Eye (tissue), 1 donor: Measurements from ENCODE around the gene KIAA0825.

Experiments used
- DNase-seq: peaks from one replicate; pipeline ENCODE4 v3.0.0-alpha.2; 2015

KIAA0825 gene

DNA sequence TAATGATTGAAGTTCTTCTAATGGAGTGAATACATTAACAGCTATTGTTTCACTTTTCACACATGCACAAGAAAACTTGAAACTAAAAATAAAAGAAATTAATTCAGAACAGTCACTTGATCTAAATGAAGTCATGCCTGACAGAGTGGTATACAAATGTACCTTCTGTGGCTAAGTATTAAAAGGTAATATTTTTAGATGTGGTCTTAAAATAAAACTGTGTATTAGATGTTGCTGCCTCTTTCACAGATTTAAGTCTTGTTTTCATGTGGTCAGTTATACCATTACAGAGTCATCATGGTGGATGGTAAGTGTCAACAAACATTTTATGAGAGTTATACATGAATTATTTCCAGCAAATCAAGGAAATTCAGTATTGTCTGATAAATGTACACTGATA is 47.0 kb downstream of the KIAA0825 start:
- DNase-seq = no peak

DNA sequence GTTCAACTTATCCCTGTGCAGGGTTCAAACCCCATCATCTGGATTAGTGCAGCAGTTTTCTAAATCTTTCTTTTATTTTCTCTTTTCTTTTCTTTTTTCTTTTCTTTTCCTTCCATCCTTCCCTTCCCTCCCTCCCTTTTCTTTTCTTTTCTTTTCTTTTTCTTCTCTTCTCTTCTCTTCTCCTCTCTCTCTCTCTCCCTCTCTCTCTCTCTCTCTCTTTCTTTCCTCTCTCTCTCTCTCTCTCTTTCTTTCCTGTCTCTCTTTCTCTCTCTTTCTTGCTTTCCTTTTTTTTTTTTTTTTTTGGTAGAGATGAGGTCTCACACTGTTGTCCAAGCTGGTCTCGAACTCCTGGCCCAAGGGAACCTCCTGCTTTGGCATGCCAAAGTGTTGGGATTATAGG is 53.6 kb downstream of the KIAA0825 start:
- DNase-seq = no peak

DNA sequence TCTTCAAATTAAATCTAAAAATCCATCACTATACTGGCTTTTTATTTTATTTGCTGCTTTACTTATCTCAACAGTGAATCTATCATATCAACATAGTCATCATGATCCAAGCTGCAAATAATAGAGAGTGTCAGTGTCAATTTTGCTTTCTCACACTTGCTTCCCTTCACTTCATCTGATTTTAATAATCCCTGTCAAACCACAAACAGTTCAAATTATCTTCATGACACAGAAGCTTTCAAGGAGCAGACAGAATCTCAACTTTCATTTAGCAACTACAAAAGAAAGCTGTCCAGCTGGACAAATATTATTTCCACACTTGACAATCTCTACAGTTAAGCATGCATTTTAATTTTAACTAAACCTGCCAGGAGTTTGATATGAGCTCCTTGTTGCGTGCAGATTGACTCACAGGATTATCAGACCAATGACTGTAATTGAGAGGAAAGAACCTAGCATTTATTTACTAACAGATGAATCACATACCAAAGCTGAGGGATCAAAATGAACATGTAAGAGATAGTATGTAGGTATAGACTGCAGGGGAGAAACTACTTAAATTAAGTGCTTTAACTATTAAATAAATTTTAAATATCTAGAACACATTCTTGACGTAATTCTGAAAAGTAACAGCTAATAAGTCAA is 56.0 kb downstream of the KIAA0825 start:
- DNase-seq = peak; percentile 49

DNA sequence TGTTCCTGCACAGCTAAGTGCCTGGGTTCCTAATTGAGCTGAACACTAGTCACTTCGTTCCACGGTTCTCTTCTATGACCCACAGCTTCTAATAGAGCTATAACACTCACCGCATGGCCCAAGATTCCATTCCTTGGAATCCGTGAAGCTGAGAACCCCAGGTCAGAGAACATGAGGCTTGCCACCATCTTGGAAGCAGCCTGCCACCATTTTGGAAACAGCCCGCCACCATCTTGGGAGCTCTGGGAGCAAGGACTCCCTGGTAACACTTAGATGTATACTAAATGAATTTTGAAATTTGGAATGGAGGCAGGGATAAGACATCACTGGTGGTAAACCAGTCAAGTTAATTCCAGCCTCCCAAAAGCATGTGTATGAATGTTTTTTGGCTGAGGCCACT is 60.4 kb downstream of the KIAA0825 start:
- no peak for DNase-seq

DNA sequence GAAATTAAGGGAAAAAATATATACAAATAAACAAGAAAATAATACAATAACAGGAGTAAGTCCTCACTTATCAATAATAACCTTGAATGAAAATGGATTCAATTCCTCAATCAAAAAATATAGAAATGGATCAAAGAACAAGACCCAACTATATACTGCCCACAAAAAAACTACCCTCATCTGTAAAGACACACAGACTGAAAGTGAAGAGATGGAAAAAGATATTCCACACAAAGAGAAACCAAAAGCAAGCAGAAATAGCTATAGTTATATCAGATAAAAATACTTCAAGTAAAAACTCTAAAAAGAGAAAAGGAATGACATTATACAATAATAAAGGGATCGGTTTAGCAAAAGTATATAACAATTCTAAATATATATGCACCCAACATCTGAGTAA is 66.5 kb downstream of the KIAA0825 start:
- no peak for DNase-seq

DNA sequence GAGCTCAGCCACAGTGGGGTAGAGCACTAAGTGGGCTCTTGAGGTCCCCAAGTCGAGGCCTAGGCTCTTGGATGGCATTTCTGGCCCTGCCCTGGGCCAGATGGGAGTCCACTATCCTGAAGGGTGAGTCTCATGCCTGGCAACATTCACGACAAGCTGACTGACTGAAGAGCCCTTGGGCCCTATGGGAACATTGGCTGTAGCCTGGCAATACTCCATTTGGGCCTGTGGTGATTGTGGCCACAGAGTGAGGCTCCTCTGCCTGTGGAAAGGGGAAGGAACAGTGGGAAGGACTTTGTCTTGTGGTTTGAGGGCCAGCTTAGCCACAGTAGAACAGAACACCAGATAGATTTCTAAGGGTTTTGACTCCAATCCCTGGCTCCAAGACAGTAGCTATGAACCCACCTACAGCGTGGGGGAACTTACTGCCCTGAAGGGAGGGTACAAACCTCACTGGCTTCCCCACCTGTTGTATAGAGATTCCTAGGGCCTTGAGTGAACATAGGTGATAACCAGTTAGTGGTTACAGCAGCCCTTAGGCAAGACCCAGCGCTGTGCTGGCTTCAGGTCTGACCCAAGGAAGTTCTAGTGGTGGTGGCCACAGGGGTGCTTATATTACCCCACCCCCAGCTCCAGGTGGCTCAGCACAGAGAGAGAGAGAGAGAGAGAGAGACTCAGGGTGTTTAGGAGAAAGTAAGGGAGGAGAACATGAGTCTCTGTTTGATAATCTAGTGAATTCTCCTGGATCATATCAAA is 72.4 kb downstream of the KIAA0825 start:
- DNase-seq = no peak

DNA sequence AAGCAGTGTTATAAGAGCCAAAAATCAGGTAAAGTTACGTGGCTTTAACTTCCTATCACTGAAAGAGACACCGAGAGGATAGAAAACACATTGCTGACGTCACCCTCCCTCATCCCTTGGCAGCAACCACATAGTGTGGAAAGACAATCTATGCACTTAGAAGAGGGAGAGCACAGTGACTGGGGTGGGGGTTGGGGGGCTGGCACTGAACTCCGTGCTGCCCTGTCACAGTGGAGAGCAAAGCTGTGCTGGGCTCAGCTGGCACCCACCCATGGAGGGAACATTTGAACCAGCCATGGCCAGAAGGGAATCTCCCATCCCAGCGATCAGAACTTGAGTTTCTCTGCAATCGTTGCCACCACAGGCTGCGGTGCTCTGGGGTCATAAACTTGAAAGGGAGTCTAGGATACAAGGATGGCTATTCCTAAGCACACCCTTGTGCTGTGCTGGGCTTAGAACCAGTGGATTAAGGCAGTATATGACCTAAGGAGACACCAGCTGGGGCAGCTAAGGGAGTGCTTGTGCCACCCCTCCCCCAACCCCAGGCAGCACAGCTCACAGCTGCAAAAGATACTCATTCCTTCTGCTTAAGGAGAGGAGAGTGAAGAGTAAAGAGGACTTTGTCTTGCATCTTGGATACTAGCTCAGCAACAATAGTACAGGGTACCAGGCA is 73.4 kb downstream of the KIAA0825 start:
- no peak for DNase-seq

DNA sequence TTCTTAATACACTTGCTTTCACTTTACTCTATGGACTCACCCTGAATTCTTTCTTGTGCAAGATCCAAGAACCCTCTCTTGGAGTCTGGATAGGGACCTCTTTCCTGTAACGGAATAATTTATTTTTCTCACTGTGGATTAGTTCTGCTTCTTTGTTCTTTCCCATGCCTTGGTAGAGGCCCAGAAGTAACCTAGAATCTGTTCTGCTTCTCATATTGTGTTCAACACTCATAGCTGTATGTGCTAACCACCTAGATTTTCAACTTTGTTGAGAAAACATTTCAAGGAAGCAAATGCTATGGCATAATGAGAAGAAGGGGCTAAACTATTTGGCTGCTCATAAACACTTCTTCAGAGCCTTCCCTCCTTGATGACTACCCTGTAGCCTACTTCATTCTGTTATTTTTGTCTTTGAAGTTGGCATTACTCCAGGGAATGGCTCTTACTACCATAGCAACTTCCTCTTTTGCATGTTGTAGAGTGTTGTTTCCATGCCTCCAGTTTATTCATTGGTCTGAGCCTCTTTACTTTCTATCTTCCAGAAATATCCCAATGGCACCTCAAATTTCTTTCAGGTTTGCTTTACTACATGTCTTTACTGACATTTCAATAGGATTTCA is 74.3 kb downstream of the KIAA0825 start:
- DNase-seq = no peak

DNA sequence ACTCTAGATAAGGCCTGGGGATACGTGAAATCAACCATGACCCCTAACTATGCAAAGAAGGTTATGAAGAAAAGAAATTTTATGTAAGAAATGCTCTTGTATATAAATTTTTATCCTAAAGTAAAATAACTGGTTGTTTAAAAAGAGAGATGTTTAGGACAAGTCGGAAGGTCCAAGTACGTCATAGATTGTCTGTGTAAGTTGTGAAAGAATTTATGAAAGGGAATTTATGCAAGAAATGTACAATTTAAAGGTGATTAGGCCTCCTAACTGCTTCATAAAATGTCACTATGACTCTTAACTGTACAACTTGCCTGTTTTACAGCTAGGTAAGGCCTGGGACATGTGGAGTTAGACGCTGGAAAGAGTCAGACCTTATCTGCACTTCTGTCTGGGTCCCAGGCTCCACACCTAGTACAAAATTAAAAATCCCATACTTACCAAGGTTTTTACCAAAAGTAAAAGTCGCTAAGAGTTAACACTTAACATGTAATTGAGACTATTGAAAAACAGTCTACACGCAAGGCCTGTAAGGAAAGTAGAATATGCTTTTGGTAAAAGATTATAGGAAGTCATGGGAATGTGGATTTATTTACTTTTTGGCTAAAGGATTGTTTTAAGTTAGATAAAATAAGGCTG is 77.4 kb downstream of the KIAA0825 start:
- DNase-seq = no peak

DNA sequence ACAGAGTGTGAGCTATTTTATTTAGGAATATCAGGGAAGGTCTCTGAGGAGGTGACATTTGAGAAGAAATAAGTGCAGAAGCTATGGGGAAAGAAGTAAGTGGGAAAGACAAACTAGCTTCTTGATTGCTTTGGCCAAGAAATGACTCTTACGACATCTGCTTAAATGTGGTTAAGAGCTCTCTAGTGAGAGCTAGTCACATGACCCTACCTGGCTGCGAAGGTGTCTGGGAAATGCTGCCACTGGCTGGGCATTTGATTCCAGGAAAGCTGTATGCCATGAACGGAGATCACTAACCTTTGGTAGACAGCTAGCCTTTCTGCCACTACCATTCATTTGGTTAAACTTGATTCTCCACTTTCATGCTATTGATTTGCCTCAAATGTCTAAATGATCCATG is 80.1 kb downstream of the KIAA0825 start:
- no peak for DNase-seq

DNA sequence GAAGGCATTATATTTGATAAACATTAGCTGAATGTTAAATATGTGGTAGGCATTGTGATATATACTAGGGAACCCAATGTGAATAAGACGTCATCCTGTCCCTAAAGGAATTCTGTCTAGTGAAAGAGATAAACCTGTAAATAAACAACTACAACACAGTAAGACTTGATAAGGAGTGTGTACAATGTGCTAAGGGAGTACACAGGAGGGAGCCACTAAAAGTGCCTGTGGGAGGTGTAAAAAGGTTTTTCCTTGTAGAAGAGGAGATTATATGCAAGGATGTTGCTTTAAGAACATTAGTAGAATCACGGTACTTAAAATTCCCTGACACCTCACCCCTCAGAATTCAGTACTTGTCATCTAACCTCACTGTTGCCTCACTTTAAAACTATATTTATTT is 91.7 kb downstream of the KIAA0825 start:
- no peak for DNase-seq

DNA sequence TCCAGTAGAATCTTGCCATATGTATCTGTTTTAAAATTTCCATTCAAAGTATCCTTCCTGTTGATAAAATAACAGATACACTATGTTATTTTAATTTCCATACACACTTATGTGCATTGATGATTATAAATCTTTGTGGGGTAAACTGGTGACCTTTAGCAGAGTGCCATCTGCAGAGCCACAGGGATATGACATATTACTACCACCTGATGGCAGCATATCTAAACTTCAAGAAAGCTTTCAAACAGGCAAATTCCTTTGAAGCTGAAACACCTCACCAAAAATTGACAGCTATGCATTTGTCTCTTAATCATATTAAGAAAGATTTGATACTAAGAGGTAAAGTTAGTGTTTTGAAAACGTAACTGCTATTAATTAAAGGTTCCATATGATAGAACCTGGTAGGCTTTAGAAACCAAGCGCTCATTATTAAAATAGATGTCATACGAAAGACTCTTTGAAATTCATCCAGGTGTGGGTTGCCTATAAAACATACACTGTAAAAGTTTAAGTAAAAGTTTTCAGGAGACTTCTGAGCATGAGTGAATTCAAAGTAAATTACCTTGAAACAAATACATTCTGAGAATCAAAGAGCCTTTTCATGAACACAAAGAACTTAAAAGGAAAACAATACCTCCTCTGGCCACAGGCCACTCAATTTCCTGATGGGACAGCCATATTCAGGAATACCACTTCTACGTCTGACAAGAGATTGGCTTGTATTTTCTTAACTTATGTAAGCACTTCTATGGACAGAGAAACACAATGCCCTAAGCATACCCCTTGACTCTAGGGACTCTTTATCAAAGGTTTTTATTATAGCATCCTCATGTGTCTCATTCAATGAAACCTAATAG is 93.3 kb downstream of the KIAA0825 start:
- DNase-seq = peak; percentile 46

DNA sequence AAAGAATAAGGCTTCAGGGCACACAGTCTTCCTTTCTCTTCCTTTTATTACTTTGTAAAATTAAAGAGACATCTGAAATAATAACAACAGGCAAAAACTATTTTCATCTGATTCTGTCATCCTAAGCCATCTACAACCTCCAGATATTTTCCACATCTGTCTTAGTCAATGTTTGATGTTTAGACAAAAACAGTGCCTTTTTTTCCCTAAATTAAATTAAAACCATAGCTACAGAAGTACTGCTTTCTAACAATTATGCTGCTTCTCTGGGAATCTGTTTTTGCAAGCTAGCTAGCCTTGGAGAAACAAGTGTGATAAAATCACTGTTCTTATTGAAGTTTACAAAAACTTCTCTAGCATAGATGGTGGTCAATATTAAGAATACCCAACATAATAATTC is 95.4 kb downstream of the KIAA0825 start:
- no peak for DNase-seq

DNA sequence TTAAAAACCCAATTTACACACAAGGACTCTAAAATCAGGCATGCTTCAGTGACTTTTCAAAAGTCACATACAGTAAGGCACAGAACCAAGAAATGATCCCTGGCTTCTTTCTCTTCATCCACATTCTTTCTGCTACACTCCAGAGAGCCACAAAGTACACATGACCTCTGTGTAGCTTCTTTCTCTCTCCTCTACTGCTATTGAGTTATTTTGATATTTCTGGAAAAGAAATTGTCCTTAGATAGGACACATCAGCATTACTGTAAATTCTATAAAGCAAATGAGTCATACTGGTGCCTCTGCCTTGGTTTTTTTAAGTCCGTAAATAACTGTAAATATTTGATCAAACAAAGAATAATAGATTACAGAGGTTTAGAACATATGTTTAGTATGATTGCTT is 96.3 kb downstream of the KIAA0825 start:
- no peak for DNase-seq

DNA sequence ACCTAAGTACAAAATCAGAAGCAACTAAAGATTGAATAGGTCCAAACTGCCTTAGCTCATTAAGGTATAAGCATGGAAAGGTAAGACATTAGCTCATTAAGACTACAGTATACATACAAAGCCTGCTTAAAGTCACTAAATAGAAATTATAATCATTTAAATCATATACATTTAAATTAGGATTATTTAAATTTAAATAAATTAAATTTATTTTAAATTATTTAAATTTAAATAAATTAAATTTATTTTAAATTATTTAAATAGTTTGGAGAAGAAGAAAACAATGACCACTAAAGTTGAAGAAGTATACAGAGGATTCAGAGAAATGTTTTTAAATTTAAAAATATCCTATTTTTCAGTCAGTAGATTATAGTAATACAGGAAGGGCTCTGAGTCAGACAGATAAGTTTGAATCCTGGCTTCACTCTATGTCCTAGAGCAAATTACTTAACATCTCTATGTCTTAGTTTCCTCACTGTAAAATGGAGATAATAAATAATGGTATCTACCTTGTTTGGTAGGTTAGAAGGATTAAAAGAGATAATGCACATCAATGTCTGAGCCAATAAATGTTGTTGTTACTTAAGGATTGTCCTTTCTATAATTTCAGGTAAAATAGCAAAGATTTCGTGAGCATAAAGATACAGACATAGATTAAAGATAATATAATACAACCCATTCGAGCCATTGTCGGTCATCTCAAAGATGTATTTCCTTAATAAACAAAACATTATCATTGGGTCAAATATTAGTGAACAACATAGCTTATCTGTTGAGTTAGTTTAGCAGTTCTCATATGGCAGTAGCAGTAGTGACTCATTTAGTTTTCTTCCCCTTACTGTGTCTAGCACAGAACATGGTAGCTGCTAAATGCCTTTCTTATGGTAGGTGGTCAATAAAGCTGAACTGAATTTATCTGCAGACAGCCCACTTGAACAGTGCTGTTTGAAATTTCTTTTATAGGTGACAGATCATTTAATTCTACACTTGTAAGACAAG is 100.6 kb downstream of the KIAA0825 start:
- no peak for DNase-seq

DNA sequence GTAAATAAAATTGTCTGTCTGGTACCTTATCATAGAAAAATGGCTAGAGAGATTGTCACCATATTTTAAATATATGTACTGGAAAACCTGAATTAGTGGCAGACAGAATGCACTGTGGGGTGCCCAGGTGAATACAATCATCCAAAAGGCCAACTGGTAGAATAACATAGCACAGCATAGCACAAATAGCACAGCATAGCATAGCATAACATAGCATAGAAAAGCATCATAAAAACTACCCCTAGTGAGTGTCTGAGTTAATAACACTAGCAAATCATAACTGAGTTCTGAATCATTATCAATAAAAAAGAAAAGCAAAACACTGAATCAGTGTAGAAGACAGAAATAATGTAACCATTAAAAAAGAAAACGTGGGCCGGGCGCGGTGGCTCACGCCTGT is 102.3 kb downstream of the KIAA0825 start:
- no peak for DNase-seq

DNA sequence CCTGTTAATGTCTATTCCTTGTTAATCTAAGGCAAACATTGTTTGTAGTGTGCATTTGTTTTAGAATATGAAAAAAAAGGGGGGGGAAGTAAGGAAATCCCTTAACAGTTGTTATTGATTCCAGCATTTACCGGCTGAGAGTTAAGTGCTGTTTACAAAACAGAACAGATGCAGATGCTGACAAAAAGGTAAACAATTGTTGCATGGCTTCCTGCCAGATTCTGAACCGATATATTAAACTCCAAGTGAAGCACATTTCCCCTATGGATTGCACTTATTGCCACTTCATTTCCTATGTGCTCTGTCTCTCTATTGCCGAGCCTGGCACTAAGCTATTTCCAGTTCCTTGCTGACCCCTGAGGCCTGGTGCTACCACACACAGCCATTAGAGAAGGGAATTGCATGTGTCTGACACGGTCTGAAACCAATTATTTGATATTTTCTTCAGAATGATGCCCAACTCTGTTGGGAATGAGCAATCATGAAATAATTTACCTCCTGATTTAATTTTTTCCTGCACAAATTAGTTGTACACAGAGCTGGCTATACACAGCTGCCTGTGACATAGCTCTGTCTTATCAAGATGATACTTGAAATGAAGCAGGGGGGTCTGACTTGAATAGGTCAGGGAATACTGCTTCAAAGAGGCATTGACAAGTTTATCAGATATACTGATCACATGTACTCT is 109.8 kb downstream of the KIAA0825 start:
- DNase-seq = peak; percentile 75

DNA sequence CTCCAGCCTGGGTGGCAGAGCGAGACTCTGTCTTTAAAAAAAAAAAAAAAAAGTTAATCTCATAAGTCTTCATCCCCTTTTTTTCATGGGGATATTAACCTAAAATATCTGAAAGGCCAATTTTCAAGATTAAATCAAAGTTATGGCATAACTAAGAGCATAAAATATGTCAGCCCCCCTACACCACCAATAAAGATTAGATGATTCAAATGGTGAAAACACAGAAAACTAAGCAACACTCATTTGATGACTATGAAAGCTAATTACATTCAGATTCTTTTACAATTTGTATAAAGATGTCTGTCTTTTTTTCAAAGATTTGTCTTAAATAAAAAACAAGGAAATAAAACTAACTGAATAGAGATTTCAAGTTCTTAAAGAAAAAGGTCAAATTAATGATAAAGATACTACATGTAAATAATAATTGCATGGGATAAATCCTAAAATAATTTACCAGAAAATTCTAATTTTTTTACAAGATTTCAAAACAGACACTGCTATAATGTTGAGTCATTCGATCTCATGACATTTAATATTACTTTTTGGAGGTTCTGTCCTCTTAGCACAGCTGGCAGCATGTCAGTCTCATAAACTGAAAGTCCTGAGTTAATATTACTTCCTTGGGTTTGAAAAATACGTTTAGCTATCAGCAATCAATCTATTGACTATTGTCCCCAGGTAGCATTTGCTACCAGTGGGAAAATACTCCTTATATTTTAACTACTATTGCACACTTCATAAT is 112.9 kb downstream of the KIAA0825 start:
- DNase-seq = no peak

DNA sequence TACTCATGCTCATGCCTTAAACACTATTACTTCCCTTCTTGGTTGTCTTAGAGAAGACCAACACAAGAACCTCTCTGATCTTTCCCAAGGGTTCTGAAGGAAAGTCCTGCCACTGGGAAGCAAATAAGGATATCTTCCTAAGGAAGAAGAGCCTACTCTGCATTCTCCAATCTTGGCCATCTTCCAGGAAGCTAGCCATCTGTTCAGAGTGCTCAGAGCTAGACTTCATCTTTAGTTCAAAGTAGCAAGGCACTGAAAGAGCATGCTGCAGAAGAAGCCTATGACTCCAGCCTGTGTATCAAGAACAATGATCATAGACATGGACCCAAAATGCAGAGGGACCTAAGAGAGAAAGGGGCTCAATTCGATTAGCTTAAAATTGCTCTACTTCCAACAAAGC is 114.7 kb downstream of the KIAA0825 start:
- DNase-seq = no peak

DNA sequence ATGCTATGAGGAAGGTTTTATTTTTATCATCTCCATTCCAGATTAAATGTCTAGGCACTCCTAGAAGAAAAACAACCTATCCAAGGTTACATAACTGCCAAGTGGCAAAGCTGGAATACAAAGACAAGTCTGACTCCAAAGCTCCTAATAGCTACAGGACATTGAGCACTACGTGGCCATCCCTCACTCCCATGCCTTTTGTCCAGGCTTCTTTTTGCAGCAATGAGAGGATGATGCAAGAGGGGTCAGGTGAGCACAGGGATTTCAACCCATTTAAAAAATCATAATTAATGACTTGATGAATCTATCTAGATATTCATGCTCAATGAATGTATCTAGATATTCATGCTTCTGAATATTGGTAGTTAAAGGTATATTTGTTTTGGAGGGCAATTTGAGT is 117.0 kb downstream of the KIAA0825 start:
- DNase-seq = no peak
